Gastrocnemius medialis (tissue), 4 donors: ENCODE results near the gene C6.

ENCODE experiments used
- CTCF ChIP-seq, 5 experiments: fragments of 450-650 bp in 3 of 5; fragments of 200-600 bp in 2 of 5; sonication (generic) in 2 of 5; IDR thresholded peaks in 4 of 5; conservative IDR thresholded peaks in 1 of 5; 1 replicate in 4 of 5; 2 replicates in 1 of 5; pipeline ENCODE4 v1.5.1; 2016 to 2019; ENCODE audit warnings: antibody characterized with exemption in 5 of 5, mild to moderate bottlenecking in 3 of 5, moderate library complexity in 3 of 5
- POLR2A ChIP-seq, 2 donors: fragments of 450-650 bp; IDR thresholded peaks; one replicate each; pipeline ENCODE4 v1.6.1; 2017; ENCODE audit warnings: antibody characterized with exemption in 2 of 2, mild to moderate bottlenecking in 2 of 2, moderate library complexity in 2 of 2

DNA sequence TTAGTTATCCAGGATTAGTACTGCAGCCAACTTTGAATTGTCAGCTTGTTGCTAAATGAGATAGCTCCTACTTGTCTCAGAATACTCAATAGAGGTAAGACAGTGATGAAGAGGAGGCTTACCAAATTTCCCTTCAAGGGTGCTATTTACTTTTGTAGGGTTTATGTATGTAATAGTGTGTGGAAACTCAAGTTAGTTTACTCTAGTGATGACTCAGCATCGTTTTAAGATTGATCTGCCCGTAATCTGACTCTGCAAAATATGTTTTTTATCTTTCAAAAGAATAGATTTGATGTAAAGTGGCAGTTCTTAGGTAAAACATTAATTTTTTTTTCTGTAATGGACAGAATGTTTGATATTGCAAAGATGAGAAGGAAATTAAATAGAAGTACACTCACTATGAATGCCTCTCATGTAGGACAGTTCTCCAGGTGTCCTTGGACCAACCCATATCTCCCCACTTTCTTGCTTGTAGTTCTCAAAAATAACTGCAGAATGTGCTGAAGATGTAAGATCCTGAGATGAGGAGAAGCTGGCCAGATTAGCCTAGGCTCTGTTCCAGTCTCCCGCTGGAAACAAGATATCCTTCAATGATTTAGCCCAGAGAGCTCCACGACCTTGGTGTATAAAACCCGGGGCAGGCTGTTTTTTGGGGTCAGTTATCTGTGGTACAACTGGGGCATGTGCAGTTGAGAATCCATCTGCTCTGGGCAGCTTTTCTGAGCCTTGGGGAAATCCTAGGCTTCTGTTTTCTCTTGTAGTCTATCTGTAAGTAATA, 117.8 kb downstream of the C6 start:
- no peak for TF ChIP-seq CTCF (IDR thresholded peaks at IDR 0.05 in 4 of 5, conservative IDR thresholded peaks at IDR 0.05 in 1 of 5)
- no peak for TF ChIP-seq POLR2A (IDR thresholded peaks at IDR 0.05)
